ENCODE results near the gene FAM200B.

GRCh38 chr4:15725608-15726007 is 44.0 kb downstream of the FAM200B start:
- TF ChIP-seq POLR2A (IDR thresholded peaks at IDR 0.05) (no peak), CTCF (IDR thresholded peaks at IDR 0.05) (no peak)

All from testis (tissue), 2 donors.